ENCODE results near the gene PARN. TPM values are rescaled to one million over a fixed set of nuclear protein-coding genes. Genes with fewer than 3 reads are reported as not detected.
A peak's percentile ranks its signal among the peaks of the same experiment; 100 is the strongest.

Gene PARN
- total and polyA plus RNA-seq, 2 experiments from 2014 or later, result 32.5 to 61.3 TPM

GRCh38 chr16:14649816-14650215 lies 19.8 kb upstream of the PARN start (continued):
- TF ChIP-seq NANOG (IDR thresholded peaks at IDR 0.05; ENCODE audit: borderline replicate concordance) (no peak), CTCF (conservative IDR thresholded peaks at IDR 0.05; ENCODE audit: low read depth in 2 of 2) (no peak)

GRCh38 chr16:14641926-14642325 lies 11.9 kb upstream of the PARN start:
- peaks cover 30% of the 10 kb centered on the region for H3K36me3 ChIP-seq (ENCODE audit: insufficient read depth)
- Mint-ChIP-seq H3K4me3 (no peak overlapping the region), H3K27ac (peak overlapping the region; percentile 87), H3K9me3 (no peaks in the 10 kb centered on the region), H3K4me1 (peaks cover 31% of the 10 kb centered on the region), H3K36me3 (ENCODE audit: low read depth) (peaks cover 70% of the 10 kb centered on the region), H3K27me3 (ENCODE audit: insufficient read depth, low read depth, poor library complexity) (no peaks in the 10 kb centered on the region)
- H3K4me2 ChIP-seq, result peak overlapping the region; percentile 15; the same call in 1 of the 2 replicates
- no peak overlapping the region for H2AFZ ChIP-seq
- no peak for TF ChIP-seq JUNB (IDR thresholded peaks at IDR 0.05; ENCODE audit: unreplicated experiment)
- TF ChIP-seq CTCF (conservative IDR thresholded peaks at IDR 0.05; ENCODE audit: low read depth in 2 of 2), result 0 out of 4 replicates have a peak, but pooled peaks of 1 of the 2 experiments have one; percentile 17
- no peak for TF ChIP-seq EZH2 (IDR thresholded peaks at IDR 0.05; ENCODE audit: low read depth, unreplicated experiment)
- no peak for TF ChIP-seq POLR2AphosphoS5 (IDR thresholded peaks at IDR 0.05; ENCODE audit: low read depth)
- no peak for TF ChIP-seq STAT1 (IDR thresholded peaks at IDR 0.05; ENCODE audit: unreplicated experiment)
- no peak for TF ChIP-seq ZNF331 (CRISPR knock-in tag; IDR thresholded peaks at IDR 0.05; ENCODE audit: low read depth)
- TF ChIP-seq ETS1 (IDR thresholded peaks at IDR 0.05), result no peak
- TF ChIP-seq ZNF114 (CRISPR knock-in tag; IDR thresholded peaks at IDR 0.05), result no peak
- H3K4me1 ChIP-seq (ENCODE audit: insufficient read depth), result peaks cover 28% of the 10 kb centered on the region
- H3K27me3 ChIP-seq (ENCODE audit: insufficient read depth), result no peaks in the 10 kb centered on the region
- H3K4me3 ChIP-seq, result no peak overlapping the region
- 0 out of 2 replicates have a peak, but pooled peaks cover 4% of the 10 kb centered on the region for H3F3A ChIP-seq (replicated peaks; ENCODE audit: low read depth)
- H3K27ac ChIP-seq (ENCODE audit: low read depth), result peak overlapping the region; percentile 42; the same call in 1 of the 2 replicates
- ATAC-seq, result peak; percentile 73
- peaks cover 90% of the 10 kb centered on the region for H3K79me2 ChIP-seq (replicated peaks; ENCODE audit: insufficient read depth)
- no peaks in the 10 kb centered on the region for H3K9me2 ChIP-seq (ENCODE audit: insufficient read depth)
- DNase-seq (ENCODE audit: low spot score), result peak; percentile 47
- H4K20me1 ChIP-seq (replicated peaks; ENCODE audit: insufficient read depth), result peaks cover 21% of the 10 kb centered on the region

All from GM23338 (cell line).